HG03095 (cell line): Measurements from ENCODE around the gene GNA14.
"Not testable (repeated sequence)": the region's sequence is repeated elsewhere in the genome, so short reads cannot be mapped to it uniquely, and the experiment has no call there.

Experiments used
- ATAC-seq: cut with Tn5 transposase; IDR thresholded peaks from one replicate; pipeline ENCODE4 v1.9.1; 2021; ENCODE audit warnings: moderate library complexity; ENCODE audit not compliant: unreplicated experiment

The GNA14 gene

GRCh38 chr9:77592476-77592875, 55.6 kb downstream of the GNA14 start:
- ATAC-seq, result no peak

GRCh38 chr9:77589046-77589795, 58.9 kb downstream of the GNA14 start:
- ATAC-seq, result no peak

GRCh38 chr9:77588271-77588937, 59.7 kb downstream of the GNA14 start:
- ATAC-seq, result no peak

GRCh38 chr9:77587851-77588250, 60.3 kb downstream of the GNA14 start:
- no peak for ATAC-seq

GRCh38 chr9:77587042-77587441, 61.1 kb downstream of the GNA14 start:
- no peak for ATAC-seq

GRCh38 chr9:77586591-77586990, 61.5 kb downstream of the GNA14 start:
- ATAC-seq, result no peak

- no peak for ATAC-seq
Observed at GRCh38 chr9:77585335-77585786, 62.8 kb downstream of the GNA14 start.

- not testable (repeated sequence) for ATAC-seq
Observed at GRCh38 chr9:77584927-77585326, 63.2 kb downstream of the GNA14 start.

DNA sequence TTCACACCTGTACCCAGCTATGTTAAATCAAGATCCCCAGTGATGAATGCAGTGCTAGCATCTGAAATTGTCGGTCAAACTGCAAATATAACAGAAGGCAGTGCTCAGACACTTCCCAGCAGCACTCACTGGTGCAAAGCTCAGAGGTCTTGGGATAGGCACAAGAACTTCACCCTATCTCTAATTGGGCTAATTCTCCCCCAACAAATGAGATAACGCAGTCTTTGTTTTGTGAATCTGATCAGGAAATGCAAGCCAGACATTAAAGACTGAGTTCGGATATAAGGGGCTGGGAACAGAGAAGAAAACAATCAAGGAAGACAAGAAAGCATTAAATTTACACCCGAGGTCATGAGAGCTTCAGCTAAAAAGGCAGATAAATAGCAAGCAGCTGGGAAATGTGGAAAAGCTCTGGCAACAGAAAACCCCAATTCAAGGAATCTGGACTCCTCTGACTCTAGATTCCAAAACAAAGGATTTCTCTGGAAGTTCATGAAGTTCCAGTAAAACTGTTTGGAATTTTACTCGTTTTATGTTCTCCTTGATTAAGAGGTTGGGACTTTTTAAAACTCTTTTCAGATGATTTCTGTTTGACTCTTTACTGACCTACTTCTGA, 65.1 kb downstream of the GNA14 start:
- ATAC-seq, result no peak

GRCh38 chr9:77582525-77582924, 65.6 kb downstream of the GNA14 start:
- ATAC-seq, result no peak

DNA sequence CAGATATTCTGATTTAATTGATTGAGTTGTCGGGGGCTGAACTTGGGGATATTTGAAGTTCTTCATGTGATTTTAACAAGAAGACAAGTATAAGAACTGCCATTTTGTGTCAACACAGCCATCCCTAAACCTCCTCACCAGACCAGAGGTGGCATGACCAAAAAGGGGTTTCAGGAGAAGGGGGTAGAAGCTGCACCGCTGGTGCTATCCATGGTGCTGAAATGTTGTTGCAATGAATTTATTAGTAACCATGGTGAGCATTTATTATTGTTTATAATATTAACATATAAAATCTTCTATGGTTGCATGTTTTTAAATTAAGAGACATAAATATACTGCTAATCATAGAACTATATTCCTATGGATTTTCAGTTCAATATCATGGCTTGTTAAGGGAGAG, 72.3 kb downstream of the GNA14 start:
- no peak for ATAC-seq

GRCh38 chr9:77569335-77569734, 78.8 kb downstream of the GNA14 start:
- ATAC-seq, result no peak

GRCh38 chr9:77563174-77563573, 84.9 kb downstream of the GNA14 start:
- ATAC-seq, result no peak

DNA sequence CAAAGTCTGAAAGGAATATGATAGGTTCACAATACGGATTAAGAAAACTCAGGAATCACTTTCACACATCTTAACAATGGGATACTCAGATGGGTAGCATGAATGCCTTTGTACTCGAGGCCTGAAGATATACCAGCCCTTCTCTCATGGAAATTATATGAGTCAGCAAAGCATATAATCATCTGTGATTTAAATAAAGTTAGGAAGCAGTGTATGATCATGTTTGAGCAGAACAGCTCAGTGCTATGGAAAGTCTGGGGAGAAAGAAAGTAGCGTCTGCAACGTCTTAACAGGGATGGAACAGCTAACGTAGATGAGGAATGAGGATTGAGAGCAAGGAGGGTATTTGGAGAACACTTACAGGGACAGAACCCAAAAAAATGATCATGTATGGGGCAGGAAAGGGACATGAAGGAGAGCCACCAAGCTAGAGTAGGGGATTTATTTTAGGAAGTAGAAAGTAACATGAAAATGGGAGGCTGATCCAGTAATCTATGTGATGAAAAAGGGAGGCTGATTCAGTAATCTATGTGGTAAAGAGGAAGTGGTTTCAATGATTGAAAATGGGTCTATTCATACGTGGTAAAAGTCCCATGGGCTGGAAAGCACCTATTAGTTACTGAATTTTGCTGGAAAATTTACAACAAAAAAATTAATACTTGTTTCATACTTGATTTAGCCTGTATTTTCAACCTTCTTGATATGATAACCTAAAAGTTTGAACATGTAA, 85.9 kb downstream of the GNA14 start:
- no peak for ATAC-seq

DNA sequence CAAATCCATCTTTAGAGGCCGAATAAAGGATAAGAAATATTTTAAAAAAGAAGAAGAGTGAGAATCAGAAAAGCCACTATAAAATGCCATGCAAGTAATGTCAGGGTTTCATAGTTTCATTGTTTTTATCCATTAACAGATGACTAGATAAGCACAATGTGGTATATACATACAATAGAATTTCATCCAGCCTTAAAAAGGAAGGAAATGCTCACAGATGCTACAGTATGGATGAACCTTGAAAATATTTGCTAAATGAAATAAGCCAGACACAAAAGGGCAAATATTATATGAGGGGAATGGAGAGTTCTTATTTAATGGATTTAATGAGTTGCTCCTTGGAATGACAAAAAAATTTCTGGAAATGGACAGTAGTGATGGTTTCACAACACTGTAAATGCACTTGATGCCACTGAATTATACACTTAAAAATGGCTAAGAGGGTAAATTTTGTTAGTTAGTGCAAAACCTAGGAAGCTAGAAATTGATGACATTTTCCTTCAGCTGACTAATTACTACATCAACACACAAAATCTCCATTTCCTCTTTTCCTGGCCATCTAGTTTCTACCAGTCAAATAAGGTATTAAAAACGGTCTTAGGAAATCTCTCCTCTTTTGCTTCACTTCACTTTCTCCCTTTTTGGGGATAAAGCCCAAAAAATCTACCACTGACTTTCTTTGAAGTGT, 86.6 kb downstream of the GNA14 start:
- ATAC-seq, result no peak

GRCh38 chr9:77556396-77556795, 91.7 kb downstream of the GNA14 start:
- ATAC-seq, result no peak

DNA sequence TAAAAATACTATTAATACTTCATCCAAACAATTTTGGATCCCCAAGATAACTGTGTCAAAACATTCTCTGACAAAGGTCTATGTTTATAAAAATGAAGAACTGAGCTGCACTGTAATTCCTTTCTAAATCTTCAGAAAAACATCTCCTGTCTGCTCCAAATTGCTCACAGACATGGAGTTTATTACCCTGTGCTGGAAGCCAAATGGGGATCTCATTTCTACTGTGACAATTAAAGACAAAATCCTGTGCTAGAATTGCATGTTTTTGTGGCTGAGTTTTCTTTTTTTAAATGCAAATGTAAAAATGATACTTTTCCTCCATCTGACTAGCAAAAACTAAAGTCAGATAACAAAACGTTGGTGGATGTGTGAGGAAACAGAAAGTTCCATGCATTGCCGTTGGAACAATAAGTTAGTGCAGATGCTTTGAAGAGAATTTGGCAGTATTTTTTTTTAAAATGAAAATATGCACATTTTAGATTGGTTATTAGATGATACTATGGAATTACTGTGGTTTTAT, 93.5 kb downstream of the GNA14 start:
- ATAC-seq, result no peak

- ATAC-seq, result no peak
Observed at GRCh38 chr9:77547106-77547730, 100.9 kb downstream of the GNA14 start.

GRCh38 chr9:77546376-77546950, 101.7 kb downstream of the GNA14 start:
- no peak for ATAC-seq

DNA sequence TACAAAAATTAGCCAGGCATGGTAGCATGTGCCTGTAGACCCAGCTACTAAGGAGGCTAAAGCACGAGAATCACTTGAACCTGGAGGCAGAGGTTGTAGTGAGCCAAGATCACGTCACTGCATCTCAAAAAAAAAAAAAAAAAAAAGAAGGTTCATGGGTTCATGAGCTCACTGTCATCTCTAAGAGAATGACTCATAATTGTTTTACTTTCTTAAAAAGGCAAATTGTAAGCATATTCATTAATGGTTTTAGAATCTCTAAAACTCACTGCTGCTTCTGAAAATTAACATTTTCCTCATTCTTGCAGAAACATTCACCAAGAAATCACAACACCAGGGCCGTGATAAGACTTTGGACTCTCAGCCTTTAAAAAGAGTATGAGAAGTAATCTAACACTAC, 103.6 kb downstream of the GNA14 start:
- ATAC-seq, result no peak
